ENCODE data around the gene RDH5.

DNA sequence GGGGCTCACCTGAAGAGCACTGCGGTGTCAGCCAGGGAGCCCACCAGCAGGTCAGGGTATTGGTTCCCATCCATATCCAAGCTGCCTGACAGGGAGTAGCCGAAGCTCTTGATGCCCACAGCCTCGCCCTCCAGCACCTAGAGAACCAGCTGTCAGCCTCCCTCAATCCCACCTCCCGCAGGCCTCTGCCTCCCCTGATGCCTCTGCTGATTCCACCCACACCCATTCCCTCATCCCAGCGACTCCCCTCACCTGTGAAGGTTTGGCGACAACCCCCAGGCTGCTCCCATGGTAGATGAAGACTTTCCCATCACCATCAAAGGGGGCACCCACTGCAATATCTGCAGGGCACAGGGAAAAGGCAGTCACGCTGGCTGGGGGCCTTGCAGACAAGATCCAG, 22.5 kb upstream of the RDH5 start:
- TF ChIP-seq EP300 (IDR thresholded peaks at IDR 0.05; ENCODE audit: borderline replicate concordance), result no peak
- TF ChIP-seq TCF12 (IDR thresholded peaks at IDR 0.05; ENCODE audit: low read depth), result no peak
- no peak for TF ChIP-seq NFIC (IDR thresholded peaks at IDR 0.05)
- TF ChIP-seq TEAD4 (IDR thresholded peaks at IDR 0.05), result no peak
- no peak for TF ChIP-seq ZBTB7A (IDR thresholded peaks at IDR 0.05; ENCODE audit: low read depth)
- TF ChIP-seq, protein P1, sequence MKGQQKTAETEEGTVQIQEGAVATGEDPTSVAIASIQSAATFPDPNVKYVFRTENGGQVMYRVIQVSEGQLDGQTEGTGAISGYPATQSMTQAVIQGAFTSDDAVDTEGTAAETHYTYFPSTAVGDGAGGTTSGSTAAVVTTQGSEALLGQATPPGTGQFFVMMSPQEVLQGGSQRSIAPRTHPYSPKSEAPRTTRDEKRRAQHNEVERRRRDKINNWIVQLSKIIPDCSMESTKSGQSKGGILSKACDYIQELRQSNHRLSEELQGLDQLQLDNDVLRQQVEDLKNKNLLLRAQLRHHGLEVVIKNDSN (IDR thresholded peaks at IDR 0.05), result no peak
- TF ChIP-seq, protein P2, sequence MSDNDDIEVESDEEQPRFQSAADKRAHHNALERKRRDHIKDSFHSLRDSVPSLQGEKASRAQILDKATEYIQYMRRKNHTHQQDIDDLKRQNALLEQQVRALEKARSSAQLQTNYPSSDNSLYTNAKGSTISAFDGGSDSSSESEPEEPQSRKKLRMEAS (IDR thresholded peaks at IDR 0.05), result no peak
- no peak for TF ChIP-seq CEBPB (IDR thresholded peaks at IDR 0.05)
- no peak for TF ChIP-seq CREB1 (IDR thresholded peaks at IDR 0.05; ENCODE audit: low read depth)
- no peak for TF ChIP-seq TAF1 (IDR thresholded peaks at IDR 0.05; ENCODE audit: low read depth)
- TF ChIP-seq YY1 (IDR thresholded peaks at IDR 0.05; ENCODE audit: low read depth), result no peak

Data from Ishikawa (cell line).